Amniotic epithelial cell (primary cell): Measurements from ENCODE around the gene SIGLEC15.

Source experiments
- DNase-seq: peaks from one replicate; pipeline ENCODE4 v3.0.0-alpha.2; 2010; ENCODE audit warnings: low read depth

The SIGLEC15 gene

GRCh38 chr18:45879681-45880655 is 54.5 kb downstream of the SIGLEC15 start:
- peak; percentile 47 for DNase-seq

GRCh38 chr18:45880876-45881558 is 55.5 kb downstream of the SIGLEC15 start:
- DNase-seq, result no peak

- DNase-seq, result no peak
Measured at GRCh38 chr18:45887585-45887984, 62.1 kb downstream of the SIGLEC15 start.

GRCh38 chr18:45889419-45890064 is 64.1 kb downstream of the SIGLEC15 start:
- DNase-seq, result no peak

DNA sequence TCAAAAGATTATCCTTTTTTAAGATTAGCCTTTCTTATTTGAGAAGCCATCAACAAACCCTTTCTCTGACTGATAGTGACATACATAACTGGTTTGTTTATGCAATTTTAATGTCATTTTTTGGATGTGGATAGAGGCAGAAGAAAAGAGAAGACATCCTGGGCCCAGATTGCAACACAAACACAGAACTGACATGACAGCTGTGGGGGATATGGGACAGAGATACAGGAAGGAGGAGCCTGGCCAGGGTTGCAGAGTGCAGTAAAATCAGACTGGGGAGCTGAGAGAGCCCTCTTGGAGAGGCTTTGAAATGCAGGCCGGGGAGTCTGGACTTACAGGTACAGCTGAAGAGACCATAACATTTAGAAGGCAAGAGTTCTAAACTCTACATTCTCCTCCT is 65.1 kb downstream of the SIGLEC15 start:
- no peak for DNase-seq

DNA sequence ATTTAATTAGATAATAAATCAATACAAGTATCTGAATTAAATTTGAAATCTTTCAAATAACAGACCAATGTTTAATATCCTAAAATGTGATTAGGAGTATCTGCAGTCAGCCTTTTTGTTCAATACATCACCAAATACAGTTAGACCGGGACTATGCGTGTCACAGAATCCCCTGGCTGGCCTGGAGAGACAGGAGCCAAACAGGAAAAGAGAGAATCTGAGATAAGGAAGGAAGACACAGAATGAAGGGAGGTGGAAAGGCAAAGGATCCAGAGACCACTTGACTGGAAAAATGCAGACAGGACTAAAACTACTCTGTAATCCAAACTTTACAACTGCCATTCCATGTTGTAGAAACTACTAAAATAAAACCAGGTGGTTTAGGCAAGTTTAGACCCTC is 66.3 kb downstream of the SIGLEC15 start:
- DNase-seq, result no peak
